Pancreas (tissue), 10 donors: ENCODE data around the gene NT5C1B. TPM values are rescaled to one million over a fixed set of nuclear protein-coding genes. Genes with fewer than 3 reads are reported as not detected.

Experiments used
- ATAC-seq, 4 donors: fragments of 200-7000 bp; cut with Tn5 transposase; one replicate each; pipeline versions ENCODE4 v1.8.0 to v1.9.1; 2020; ENCODE audit warnings: mild to moderate bottlenecking in 4 of 4, moderate library complexity in 4 of 4
- DNase-seq, 6 donors: peaks; one replicate each; pipeline ENCODE4 v3.0.0-alpha.2; 2020
- FAIRE-seq: peaks from 2 replicates; lab custom pipeline; 2012; peaks lifted over from hg19 to GRCh38; lab: Jason Lieb, UNC
- H3K27ac ChIP-seq, 4 donors: fragments of 200-600 bp; sonication (generic); 1 replicate in 3 of 4; 2 replicates in 1 of 4; pipeline versions ENCODE4 v1.5.0 to v1.8.0; 2020
- H3K27me3 ChIP-seq, 4 donors: fragments of 200-600 bp; one replicate each; pipeline ENCODE4 v1.8.0; 2021
- H3K36me3 ChIP-seq, 3 donors: fragments of 200-600 bp; sonication (generic) in 1 of 3; one replicate each; pipeline versions ENCODE4 v1.5.0 to v1.8.0; 2020 to 2021
- H3K4me1 ChIP-seq, 3 donors: fragments of 200-600 bp; one replicate each; pipeline ENCODE4 v1.8.0; 2021
- H3K4me3 ChIP-seq, 4 donors: fragments of 200-600 bp; sonication (generic) in 2 of 4; one replicate each; pipeline versions ENCODE4 v1.5.0 to v1.8.0; 2020 to 2021
- H3K9me3 ChIP-seq, 4 donors: fragments of 200-600 bp; one replicate each; pipeline ENCODE4 v1.8.0; 2021
- WGBS, 2 donors: extraction: QIAGEN DNeasy Blood & Tissue Kit; methylation state at CpG; one replicate each; pipeline ENCODE4 v1.1.7; 2013; 5-methylcytosine and 5-hydroxymethylcytosine counted together
- intact Hi-C, 3 donors: fragments of 100-400 bp; cut with DNase I; formaldehyde crosslinking; loops; one replicate each; pipeline versions ENCODE4 v1.11.1 to v1.14.2; 2022
- polyA plus RNA-seq, 2 donors: library from polyadenylated mRNA; stranded (reverse); fragments of 200-250 nt; gene quantifications; one replicate each; pipeline ENCODE4 v1.2.3, GENCODE V29; 2013
- total RNA-seq, 6 donors: library from RNA; stranded (reverse); fragmentation: NEBNext Ultra II Directional in 4 of 6; extraction: Animal tissue kit (Norgen Biotek cat#: 25700) in 4 of 6; gene quantifications; one replicate each; pipeline versions ENCODE4 v1.2.1 to v1.2.4, GENCODE V29; 2021 to 2023
- TF ChIP-seq, protein P1 (sequence below), 4 donors: fragments of 200-600 bp; sonication (generic) in 3 of 4; IDR thresholded peaks; one replicate each; pipeline versions ENCODE4 v1.5.0 to v1.8.0; 2021; ENCODE audit warnings: antibody characterized with exemption in 4 of 4
- donor health status: healthy with polysubstance abuse.
- donor health status: DM: no; HTN: no; CAD: no; lungs with moderate emphysema.
- donor health status: DM: no; HTN: no; CAD: no.
- donor health status: control.
- donor health status: control.
- donor health status: Bipolar disorder and iron deficiency.
- donor health status: DM: yes; HTN: yes; CAD: no.
- donor health status: DM: no; HTN: no; CAD: no.
- donor health status: DM: no; HTN: no; CAD: no.
- donor health status: DM: yes; HTN: yes; CAD: no.

The NT5C1B gene
- total and polyA plus RNA-seq, 8 donors: 0.05 TPM; not detected in 7

GRCh38 chr2:18525236-18525635 lies 64.1 kb downstream of the NT5C1B start:
- no peaks in the 10 kb centered on the region for H3K27me3 ChIP-seq
- H3K9me3 ChIP-seq: no peaks in the 10 kb centered on the region
- no peak for FAIRE-seq
- ATAC-seq: no peak
- H3K36me3 ChIP-seq: no peaks in the 10 kb centered on the region
- no peaks in the 10 kb centered on the region for H3K4me1 ChIP-seq
- TF ChIP-seq, protein P1, sequence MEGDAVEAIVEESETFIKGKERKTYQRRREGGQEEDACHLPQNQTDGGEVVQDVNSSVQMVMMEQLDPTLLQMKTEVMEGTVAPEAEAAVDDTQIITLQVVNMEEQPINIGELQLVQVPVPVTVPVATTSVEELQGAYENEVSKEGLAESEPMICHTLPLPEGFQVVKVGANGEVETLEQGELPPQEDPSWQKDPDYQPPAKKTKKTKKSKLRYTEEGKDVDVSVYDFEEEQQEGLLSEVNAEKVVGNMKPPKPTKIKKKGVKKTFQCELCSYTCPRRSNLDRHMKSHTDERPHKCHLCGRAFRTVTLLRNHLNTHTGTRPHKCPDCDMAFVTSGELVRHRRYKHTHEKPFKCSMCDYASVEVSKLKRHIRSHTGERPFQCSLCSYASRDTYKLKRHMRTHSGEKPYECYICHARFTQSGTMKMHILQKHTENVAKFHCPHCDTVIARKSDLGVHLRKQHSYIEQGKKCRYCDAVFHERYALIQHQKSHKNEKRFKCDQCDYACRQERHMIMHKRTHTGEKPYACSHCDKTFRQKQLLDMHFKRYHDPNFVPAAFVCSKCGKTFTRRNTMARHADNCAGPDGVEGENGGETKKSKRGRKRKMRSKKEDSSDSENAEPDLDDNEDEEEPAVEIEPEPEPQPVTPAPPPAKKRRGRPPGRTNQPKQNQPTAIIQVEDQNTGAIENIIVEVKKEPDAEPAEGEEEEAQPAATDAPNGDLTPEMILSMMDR (IDR thresholded peaks at IDR 0.05): no peak
- no peak overlapping the region for H3K27ac ChIP-seq
- WGBS, 2 donors: 78 to 88% methylated on average over 2 of the region's 2 CpGs
- no peak for DNase-seq
- intact Hi-C loops: loop anchor here in 2 of 3 donors (10.0 kb wide), 2 partner anchors 1330 to 1340 kb away; no protein-coding TSS in a partner anchor
- no peak overlapping the region for H3K4me3 ChIP-seq

DNA sequence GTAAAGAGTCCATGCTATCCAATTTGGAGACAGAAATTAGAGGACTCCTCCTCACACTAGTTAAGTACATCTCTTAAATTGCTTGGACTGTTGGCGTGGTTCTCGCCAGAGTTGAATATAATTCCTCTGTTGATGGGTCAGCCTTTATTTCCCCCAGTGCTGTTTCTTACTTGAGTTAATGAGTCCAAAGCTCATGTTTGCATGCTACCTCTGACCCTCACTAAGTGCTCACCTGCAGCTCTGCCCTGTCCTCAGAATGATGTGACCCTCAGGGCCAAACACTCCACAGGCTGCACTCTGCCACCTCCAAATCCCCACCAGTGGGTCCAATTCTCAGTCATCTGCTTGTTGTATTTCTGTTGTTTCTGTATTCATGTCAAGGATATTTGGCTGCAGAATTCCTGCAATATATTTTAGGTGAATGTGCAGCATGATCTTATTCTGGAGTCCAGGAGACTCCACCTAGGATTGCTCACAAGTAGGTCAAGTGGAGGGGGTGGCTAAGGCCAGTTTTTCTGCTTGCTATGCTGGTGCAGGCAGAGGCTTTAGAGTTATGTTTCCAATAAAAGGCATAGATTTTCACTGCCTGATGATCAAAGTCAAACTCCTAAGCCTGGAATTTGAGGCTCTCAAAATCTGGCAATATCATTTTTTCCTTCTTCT lies 66.8 kb downstream of the NT5C1B start:
- DNase-seq: no peak
- Histone ChIP-seq H3K27ac (no peak overlapping the region), H3K4me3 (no peak overlapping the region), H3K27me3 (no peaks in the 10 kb centered on the region), H3K4me1 (peaks cover 0 to 4% (median 0%) of the 10 kb centered on the region in 3 donors), H3K9me3 (no peaks in the 10 kb centered on the region), H3K36me3 (no peaks in the 10 kb centered on the region)
- 94% methylated on average over 2 of the region's 2 CpGs for WGBS, 2 donors
- FAIRE-seq: no peak
- ATAC-seq: no peak
- intact Hi-C loops: loop anchor here in 2 of 3 donors (10.0 kb wide), 2 partner anchors 1332 to 1342 kb away; no protein-coding TSS in a partner anchor
- TF ChIP-seq, protein P1 (IDR thresholded peaks at IDR 0.05): no peak

- intact Hi-C loops: loop anchor here in 2 of 3 donors (10.0 kb wide), 2 partner anchors 1334 to 1344 kb away; no protein-coding TSS in a partner anchor
- 49% methylated on average over 16 of the region's 16 CpGs for WGBS, 2 donors
- H3K36me3 ChIP-seq: no peaks in the 10 kb centered on the region
Observed at GRCh38 chr2:18520451-18521425, 68.6 kb downstream of the NT5C1B start.

DNA sequence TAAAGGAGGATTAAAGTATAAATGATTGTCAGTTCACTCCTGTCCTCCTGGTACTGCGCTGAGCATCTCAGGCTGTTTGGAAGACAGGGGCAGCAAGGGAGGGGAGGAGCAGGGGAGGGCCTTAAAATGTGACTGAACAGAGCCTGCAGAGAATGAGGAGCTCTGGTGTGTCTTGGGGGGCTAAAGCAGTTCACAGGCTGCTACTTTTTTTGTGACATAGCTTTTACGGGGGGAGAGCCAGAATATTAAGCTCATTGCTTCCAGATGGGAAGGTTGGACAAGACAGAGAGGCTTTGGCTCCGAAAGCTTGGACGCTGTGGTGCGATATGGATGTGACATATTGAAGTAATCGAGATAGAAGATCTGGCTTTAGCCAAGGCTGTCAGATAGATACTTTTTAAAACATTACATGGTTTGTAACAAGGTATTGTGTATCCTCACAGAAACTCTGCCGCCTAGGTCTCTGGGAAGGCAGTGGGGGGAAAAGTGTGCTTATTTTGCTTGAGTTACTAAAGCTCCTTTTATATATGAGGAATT lies 69.4 kb downstream of the NT5C1B start:
- intact Hi-C loops: loop anchor here in 2 of 3 donors (10.0 kb wide), 3 partner anchors 845 to 1345 kb away; no protein-coding TSS in a partner anchor
- no peak overlapping the region for H3K27ac ChIP-seq
- no peak for DNase-seq
- no peaks in the 10 kb centered on the region for H3K36me3 ChIP-seq
- ATAC-seq: no peak
- TF ChIP-seq, protein P1 (IDR thresholded peaks at IDR 0.05): no peak
- H3K4me1 ChIP-seq: peaks cover 0 to 4% (median 0%) of the 10 kb centered on the region in 3 donors
- no peaks in the 10 kb centered on the region for H3K9me3 ChIP-seq
- no peak overlapping the region for H3K4me3 ChIP-seq
- FAIRE-seq: no peak
- 44 to 57% methylated on average over 7 of the region's 7 CpGs for WGBS, 2 donors
- no peaks in the 10 kb centered on the region for H3K27me3 ChIP-seq

More at GRCh38 chr2:18520451-18521425, 68.6 kb downstream of the NT5C1B start:
- DNase-seq (peak; percentile 50 to 92 (median 78)), ATAC-seq (peak; percentile 87 to 97 (median 94)), FAIRE-seq (no peak)
- Histone ChIP-seq H3K9me3 (no peaks in the 10 kb centered on the region), H3K27ac (no peak overlapping the region), H3K27me3 (no peaks in the 10 kb centered on the region), H3K4me3 (no peak overlapping the region), H3K4me1 (peaks cover 0 to 4% (median 0%) of the 10 kb centered on the region in 3 donors)
- TF ChIP-seq, protein P1 (IDR thresholded peaks at IDR 0.05): peak; percentile 71 to 83 (median 82)
